IMR-90 (cell line): Measurements from ENCODE around the gene MLH1. TPM values are rescaled to one million over a fixed set of nuclear protein-coding genes. Genes with fewer than 3 reads are reported as not detected.

Experiments
- ATAC-seq: fragments of 200-7000 bp; cut with Tn5 transposase; 2 replicates; pipeline ENCODE4 v1.9.1; 2020; ENCODE audit warnings: low read depth, mild to moderate bottlenecking, moderate library complexity
- BruUV-seq: library from RNA; stranded (reverse); fragments of 400-500 nt; replicated peaks from 2 replicates; lab custom pipeline; 2021; lab: Mats Ljungman, UMichigan
- CTCF ChIA-PET: fragments of 300-600 bp; formaldehyde crosslinking; extraction: SDS; loops from one replicate; lab custom pipeline; 2021; ENCODE audit warnings: antibody characterized with exemption; lab: Yijun Ruan, JAX
- POLR2A ChIA-PET: fragments of 300-600 bp; sonication (Branson Sonifier 250); formaldehyde crosslinking; loops from one replicate; lab custom pipeline; 2022; ENCODE audit warnings: antibody characterized with exemption; ENCODE audit not compliant: unreplicated experiment; lab: Charles Lee
- DNase-seq: peaks from one replicate; pipeline ENCODE4 v3.0.0; 2013
- H2AFZ ChIP-seq: replicated peaks from 2 replicates; pipeline ENCODE3; 2013; ENCODE audit warnings: low read length, mild to moderate bottlenecking; ENCODE audit not compliant: poor library complexity
- H2AK5ac ChIP-seq: 2 replicates; pipeline ENCODE4 v1.6.1; 2013; ENCODE audit warnings: low read depth, low read length, inconsistent platforms
- H2AK9ac ChIP-seq: replicated peaks from 2 replicates; pipeline ENCODE3; 2013; ENCODE audit warnings: mild to moderate bottlenecking, low read depth, low read length, moderate library complexity; ENCODE audit not compliant: poor library complexity
- H2BK120ac ChIP-seq: 2 replicates; pipeline ENCODE4 v1.6.1; 2013; ENCODE audit warnings: low read depth, low read length, inconsistent platforms
- H2BK15ac ChIP-seq: 3 replicates; pipeline ENCODE4 v1.6.1; 2013; ENCODE audit warnings: low read depth, low read length, inconsistent platforms
- H2BK20ac ChIP-seq: 2 replicates; pipeline ENCODE4 v1.6.1; 2013; ENCODE audit warnings: low read depth, mild to moderate bottlenecking, inconsistent platforms, low read length, moderate library complexity
- H2BK5ac ChIP-seq: 2 replicates; pipeline ENCODE4 v1.6.1; 2013; ENCODE audit warnings: mild to moderate bottlenecking, low read depth, low read length, inconsistent platforms; ENCODE audit not compliant: poor library complexity, severe bottlenecking
- H3K14ac ChIP-seq: replicated peaks from 2 replicates; pipeline ENCODE4 v1.6.1; 2013; ENCODE audit warnings: low read depth, low read length, inconsistent platforms
- H3K18ac ChIP-seq: 2 replicates; pipeline ENCODE4 v1.6.1; 2013; ENCODE audit warnings: low read depth, low read length, control low read depth
- H3K23ac ChIP-seq: 2 replicates; pipeline ENCODE4 v1.6.1; 2013; ENCODE audit warnings: low read depth, low read length, inconsistent platforms
- H3K27ac ChIP-seq: 2 replicates; pipeline ENCODE4 v1.5.1; 2013; ENCODE audit warnings: mild to moderate bottlenecking, control low read depth, low read length; ENCODE audit not compliant: insufficient read depth
- H3K27me3 ChIP-seq: 2 replicates; pipeline ENCODE4 v1.6.1; 2013; ENCODE audit warnings: low read length; ENCODE audit not compliant: control insufficient read depth, insufficient read depth
- H3K36me3 ChIP-seq: 2 replicates; pipeline ENCODE4 v1.6.1; 2013; ENCODE audit warnings: low read length, mixed read lengths; ENCODE audit not compliant: control insufficient read depth, insufficient read depth
- H3K4ac ChIP-seq: 2 replicates; pipeline ENCODE4 v1.6.1; 2013; ENCODE audit warnings: low read depth, low read length, inconsistent platforms
- H3K4me1 ChIP-seq: 2 replicates; pipeline ENCODE4 v1.6.1; 2013; ENCODE audit warnings: low read length, mixed read lengths; ENCODE audit not compliant: control insufficient read depth, insufficient read depth
- H3K4me2 ChIP-seq: 2 replicates; pipeline ENCODE4 v1.6.1; 2013; ENCODE audit warnings: low read depth, mild to moderate bottlenecking, control low read depth, low read length, moderate library complexity
- H3K4me3 ChIP-seq: 2 replicates; pipeline ENCODE4 v1.5.1; 2013; ENCODE audit warnings: low read depth, mild to moderate bottlenecking, control low read depth, low read length, moderate library complexity; ENCODE audit not compliant: insufficient read depth
- H3K56ac ChIP-seq: 2 replicates; pipeline ENCODE4 v1.6.1; 2013; ENCODE audit warnings: low read length, inconsistent platforms; ENCODE audit not compliant: insufficient read depth; ENCODE audit errors: extremely low read depth
- H3K79me1 ChIP-seq, 2 experiments: 2 replicates each; pipeline ENCODE4 v1.6.1; 2013; ENCODE audit warnings: low read length in 2 of 2, inconsistent platforms in 1 of 2, low read depth in 1 of 2
- H3K9ac ChIP-seq: 2 replicates; pipeline ENCODE4 v1.6.1; 2013; ENCODE audit warnings: low read depth, low read length, control low read depth
- H3K9me1 ChIP-seq: 2 replicates; pipeline ENCODE4 v1.6.1; 2013; ENCODE audit warnings: low read length, inconsistent platforms; ENCODE audit not compliant: insufficient read depth
- H3K9me3 ChIP-seq: 2 replicates; pipeline ENCODE4 v1.6.1; 2013; ENCODE audit warnings: low read length; ENCODE audit not compliant: control insufficient read depth, insufficient read depth
- H4K20me1 ChIP-seq: 2 replicates; pipeline ENCODE4 v1.6.1; 2013; ENCODE audit warnings: low read length, inconsistent platforms; ENCODE audit not compliant: insufficient read depth
- H4K5ac ChIP-seq: 2 replicates; pipeline ENCODE4 v1.6.1; 2013; ENCODE audit warnings: mild to moderate bottlenecking, low read depth, low read length, control low read depth
- H4K8ac ChIP-seq, 2 experiments: 2 replicates each; pipeline ENCODE4 v1.6.1; 2013; ENCODE audit warnings: low read depth in 2 of 2, low read length in 2 of 2, control low read depth in 1 of 2, inconsistent platforms in 1 of 2
- H4K91ac ChIP-seq: 2 replicates; pipeline ENCODE4 v1.6.1; 2013; ENCODE audit warnings: low read depth, low read length, inconsistent platforms; ENCODE audit not compliant: insufficient read depth
- BHLHE40 ChIP-seq: fragments of 150-350 bp; IDR thresholded peaks from 2 replicates; pipeline ENCODE4 v1.6.1; 2016; ENCODE audit warnings: mild to moderate bottlenecking, low read depth, low read length
- CEBPB ChIP-seq: IDR thresholded peaks from 2 replicates; pipeline ENCODE4 v1.6.1; 2012; ENCODE audit warnings: low read depth, low read length, improper control_type of control experiment
- CHD1 ChIP-seq: IDR thresholded peaks from 2 replicates; pipeline ENCODE4 v1.6.1; 2012; ENCODE audit warnings: low read depth, low read length, improper control_type of control experiment
- FOS ChIP-seq: fragments of 150-350 bp; IDR thresholded peaks from 2 replicates; pipeline ENCODE4 v1.6.1; 2016; ENCODE audit warnings: low read depth, low read length
- MAFK ChIP-seq: IDR thresholded peaks from 2 replicates; pipeline ENCODE4 v1.6.1; 2012; ENCODE audit warnings: low read depth, low read length, improper control_type of control experiment
- MAZ ChIP-seq: IDR thresholded peaks from 2 replicates; pipeline ENCODE4 v1.6.1; 2012; ENCODE audit warnings: low read depth, mild to moderate bottlenecking, low read length, improper control_type of control experiment, moderate library complexity, borderline replicate concordance
- MXI1 ChIP-seq: IDR thresholded peaks from 2 replicates; pipeline ENCODE4 v1.6.1; 2012; ENCODE audit warnings: low read depth, mild to moderate bottlenecking, low read length, moderate library complexity, borderline replicate concordance
- NFE2L2 ChIP-seq: fragments of 150-350 bp; IDR thresholded peaks from 2 replicates; pipeline ENCODE4 v1.6.1; 2016; ENCODE audit warnings: low read depth, mild to moderate bottlenecking, low read length
- POLR2A ChIP-seq: IDR thresholded peaks from 2 replicates; pipeline ENCODE4 v1.6.1; 2012; ENCODE audit warnings: mild to moderate bottlenecking, low read depth, low read length
- RAD21 ChIP-seq: IDR thresholded peaks from 2 replicates; pipeline ENCODE4 v1.6.1; 2012; ENCODE audit warnings: low read length, improper control_type of control experiment
- RCOR1 ChIP-seq: IDR thresholded peaks from 2 replicates; pipeline ENCODE4 v1.6.1; 2012; ENCODE audit warnings: mild to moderate bottlenecking, low read length, improper control_type of control experiment; ENCODE audit not compliant: insufficient replicate concordance
- RFX5 ChIP-seq: IDR thresholded peaks from 2 replicates; pipeline ENCODE4 v1.8.0; 2012; ENCODE audit warnings: low read depth, mild to moderate bottlenecking, low read length, moderate library complexity
- SMC3 ChIP-seq: fragments of 150-350 bp; IDR thresholded peaks from 2 replicates; pipeline ENCODE4 v1.6.1; 2016; ENCODE audit warnings: low read depth, mild to moderate bottlenecking, antibody characterized with exemption, low read length, moderate library complexity
- dilution Hi-C: fragments of 300-500 bp; cut with HindIII; formaldehyde crosslinking; loops from one replicate; pipeline ENCODE4 v1.14.3; 2018; ENCODE audit warnings: low sequenced_read_pairs; ENCODE audit not compliant: unreplicated experiment
- in situ Hi-C: fragments of 300-500 bp; cut with MboI; formaldehyde crosslinking; loops from 3 replicates; pipeline ENCODE4 v1.14.3; 2019; ENCODE audit warnings: low sequenced_read_pairs, inconsistent platforms, mixed read lengths
- intact Hi-C: fragments of 100-400 bp; cut with micrococcal nuclease; formaldehyde crosslinking; loops from 2 replicates; pipeline ENCODE4 v1.10.0; 2022
- polyA plus RNA-seq, 3 experiments: library from polyadenylated mRNA; depleted of rRNA; stranded (reverse); fragments of >200 nt; gene quantifications; 2 replicates each; pipeline ENCODE4 v1.2.3, GENCODE V29; 2012; ENCODE audit warnings: low replicate concordance in 1 of 3
- total RNA-seq: library from RNA; depleted of rRNA; stranded (reverse); fragments of >200 nt; gene quantifications from 2 replicates; pipeline ENCODE4 v1.2.3, GENCODE V29; 2012
- TF ChIP-seq, protein P1 (sequence below): conservative IDR thresholded peaks from 2 replicates; pipeline ENCODE4 v1.5.1; 2012; ENCODE audit warnings: mild to moderate bottlenecking, low read depth, low read length, improper control_type of control experiment
- TF ChIP-seq, protein P2 (sequence below): fragments of 150-350 bp; IDR thresholded peaks from 2 replicates; pipeline ENCODE4 v1.6.1; 2016; ENCODE audit warnings: low read depth, mild to moderate bottlenecking, low read length, moderate library complexity, borderline replicate concordance
- TF ChIP-seq, protein P3 (sequence below): fragments of 150-350 bp; IDR thresholded peaks from 2 replicates; pipeline ENCODE4 v1.6.1; 2017; ENCODE audit warnings: mild to moderate bottlenecking, antibody characterized with exemption, low read length, low read depth

Gene MLH1
- total and polyA plus RNA-seq, 2 of the 4 experiments (the other 2 are of a cell fraction), result 30.2 to 54.1 TPM

DNA sequence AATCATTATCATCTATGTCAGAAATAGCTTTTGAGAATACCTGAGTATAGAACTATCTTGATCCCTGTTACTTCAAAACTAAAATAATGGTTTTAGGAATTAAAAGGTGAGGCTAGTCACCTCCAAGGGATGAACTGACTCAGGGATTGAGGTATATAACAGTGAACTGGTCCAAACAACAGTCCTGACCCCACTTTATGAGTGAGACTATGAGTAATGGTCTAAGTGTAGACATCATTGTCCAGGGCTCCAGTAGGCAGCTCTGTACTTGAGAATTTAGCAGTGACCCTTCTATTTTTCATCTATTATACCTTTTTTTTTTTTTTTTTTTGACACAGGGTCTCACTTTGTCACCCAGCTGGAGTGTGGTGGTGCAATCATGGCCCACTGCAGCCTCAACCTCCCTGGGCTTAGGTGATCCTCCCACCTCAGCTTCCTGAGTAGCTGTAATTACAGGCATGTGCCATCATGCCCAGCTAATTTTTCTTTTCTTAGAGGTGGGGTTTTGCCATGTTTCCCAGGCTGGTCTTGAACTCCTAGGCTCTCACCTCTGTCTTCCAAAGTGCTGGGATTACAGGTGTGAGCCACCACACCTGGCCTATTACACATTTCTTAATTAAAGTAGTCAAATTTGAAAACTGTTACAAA is 36.3 kb downstream of the MLH1 start:
- peaks cover 4% of the 10 kb centered on the region for H3K4me1 ChIP-seq
- no TSS peak for BruUV-seq
- CTCF ChIA-PET, result no interaction called here
- H3K14ac ChIP-seq, result no peak overlapping the region
- dilution Hi-C loops (no loop called here), intact Hi-C loops (no loop called here), in situ Hi-C loops (loop anchor here (10.0 kb wide), 1 partner anchor 185 kb away; no protein-coding TSS in a partner anchor)
- no peaks in the 10 kb centered on the region for H3K9me3 ChIP-seq
- no peak overlapping the region for H4K5ac ChIP-seq
- H3K36me3 ChIP-seq, result peaks cover 29% of the 10 kb centered on the region
- no peak overlapping the region for H3K56ac ChIP-seq
- no peaks in the 10 kb centered on the region for H4K20me1 ChIP-seq
- no peak overlapping the region for H3K18ac ChIP-seq
- peaks cover 9 to 26% of the 10 kb centered on the region in 2 experiments; a peak in 2 of 4 replicates for H3K79me1 ChIP-seq
- no peak overlapping the region for H3K23ac ChIP-seq
- no peak overlapping the region for H3K4ac ChIP-seq
- no peak overlapping the region for H3K4me3 ChIP-seq
- peaks cover 3% of the 10 kb centered on the region; the same call in 1 of the 2 replicates for H3K9me1 ChIP-seq
- H2BK5ac ChIP-seq, result peak overlapping the region; percentile 17
- H2BK120ac ChIP-seq, result no peak overlapping the region
- no peak overlapping the region for H3K27ac ChIP-seq
- no peak for ATAC-seq
- H3K27me3 ChIP-seq, result no peaks in the 10 kb centered on the region
- POLR2A ChIA-PET, result no interaction called here
- TF ChIP-seq SMC3 (no peak), NFE2L2 (no peak), POLR2A (no peak), CHD1 (no peak), FOS (no peak), MAFK (no peak), RAD21 (no peak), RCOR1 (no peak), BHLHE40 (no peak), MXI1 (no peak), CEBPB (no peak), MAZ (no peak), RFX5 (no peak)
- TF ChIP-seq, protein P1, sequence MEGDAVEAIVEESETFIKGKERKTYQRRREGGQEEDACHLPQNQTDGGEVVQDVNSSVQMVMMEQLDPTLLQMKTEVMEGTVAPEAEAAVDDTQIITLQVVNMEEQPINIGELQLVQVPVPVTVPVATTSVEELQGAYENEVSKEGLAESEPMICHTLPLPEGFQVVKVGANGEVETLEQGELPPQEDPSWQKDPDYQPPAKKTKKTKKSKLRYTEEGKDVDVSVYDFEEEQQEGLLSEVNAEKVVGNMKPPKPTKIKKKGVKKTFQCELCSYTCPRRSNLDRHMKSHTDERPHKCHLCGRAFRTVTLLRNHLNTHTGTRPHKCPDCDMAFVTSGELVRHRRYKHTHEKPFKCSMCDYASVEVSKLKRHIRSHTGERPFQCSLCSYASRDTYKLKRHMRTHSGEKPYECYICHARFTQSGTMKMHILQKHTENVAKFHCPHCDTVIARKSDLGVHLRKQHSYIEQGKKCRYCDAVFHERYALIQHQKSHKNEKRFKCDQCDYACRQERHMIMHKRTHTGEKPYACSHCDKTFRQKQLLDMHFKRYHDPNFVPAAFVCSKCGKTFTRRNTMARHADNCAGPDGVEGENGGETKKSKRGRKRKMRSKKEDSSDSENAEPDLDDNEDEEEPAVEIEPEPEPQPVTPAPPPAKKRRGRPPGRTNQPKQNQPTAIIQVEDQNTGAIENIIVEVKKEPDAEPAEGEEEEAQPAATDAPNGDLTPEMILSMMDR, result no peak
- TF ChIP-seq, protein P2, sequence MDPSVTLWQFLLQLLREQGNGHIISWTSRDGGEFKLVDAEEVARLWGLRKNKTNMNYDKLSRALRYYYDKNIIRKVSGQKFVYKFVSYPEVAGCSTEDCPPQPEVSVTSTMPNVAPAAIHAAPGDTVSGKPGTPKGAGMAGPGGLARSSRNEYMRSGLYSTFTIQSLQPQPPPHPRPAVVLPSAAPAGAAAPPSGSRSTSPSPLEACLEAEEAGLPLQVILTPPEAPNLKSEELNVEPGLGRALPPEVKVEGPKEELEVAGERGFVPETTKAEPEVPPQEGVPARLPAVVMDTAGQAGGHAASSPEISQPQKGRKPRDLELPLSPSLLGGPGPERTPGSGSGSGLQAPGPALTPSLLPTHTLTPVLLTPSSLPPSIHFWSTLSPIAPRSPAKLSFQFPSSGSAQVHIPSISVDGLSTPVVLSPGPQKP, result no peak
- TF ChIP-seq, protein P3, sequence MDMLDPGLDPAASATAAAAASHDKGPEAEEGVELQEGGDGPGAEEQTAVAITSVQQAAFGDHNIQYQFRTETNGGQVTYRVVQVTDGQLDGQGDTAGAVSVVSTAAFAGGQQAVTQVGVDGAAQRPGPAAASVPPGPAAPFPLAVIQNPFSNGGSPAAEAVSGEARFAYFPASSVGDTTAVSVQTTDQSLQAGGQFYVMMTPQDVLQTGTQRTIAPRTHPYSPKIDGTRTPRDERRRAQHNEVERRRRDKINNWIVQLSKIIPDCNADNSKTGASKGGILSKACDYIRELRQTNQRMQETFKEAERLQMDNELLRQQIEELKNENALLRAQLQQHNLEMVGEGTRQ, result no peak
- H2AK5ac ChIP-seq, result no peak overlapping the region
- no peak overlapping the region for H4K91ac ChIP-seq
- H2BK20ac ChIP-seq, result no peak overlapping the region; the same call in 1 of the 2 replicates
- no peak overlapping the region for H2BK15ac ChIP-seq
- no peak overlapping the region; a peak in 1 of 4 replicates for H4K8ac ChIP-seq
- no peak overlapping the region for H2AK9ac ChIP-seq
- H2AFZ ChIP-seq, result no peak overlapping the region
- no peak overlapping the region for H3K4me2 ChIP-seq
- DNase-seq, result peak; percentile 21
- H3K9ac ChIP-seq, result no peak overlapping the region
